HL-60 (cell line): ENCODE measurements around the gene LRFN5.
"Not testable (repeated sequence)": the region's sequence is repeated elsewhere in the genome, so short reads cannot be mapped to it uniquely, and the experiment has no call there.

Source experiments
- CTCF ChIP-seq: IDR thresholded peaks from one replicate; pipeline ENCODE4 v1.5.1; 2011; ENCODE audit warnings: low read length, control low read depth, inconsistent platforms; ENCODE audit not compliant: insufficient read depth
- GABPA ChIP-seq: IDR thresholded peaks from 2 replicates; pipeline ENCODE4 v1.6.1; 2012; ENCODE audit warnings: low read depth
- POLR2AphosphoS5 ChIP-seq: IDR thresholded peaks from 2 replicates; pipeline ENCODE4 v1.6.1; 2012; ENCODE audit warnings: low read depth

GRCh38 chr14:41673601-41674000, 66.9 kb downstream of the LRFN5 start:
- TF ChIP-seq CTCF, POLR2AphosphoS5, GABPA: not testable (repeated sequence)
